H1 (cell line): ENCODE measurements around the gene HSD11B1L. TPM values are rescaled to one million over a fixed set of nuclear protein-coding genes. Genes with fewer than 3 reads are reported as not detected.

Source experiments
- CTCF ChIA-PET: fragments of 300-600 bp; sonication (Branson Sonifier 250); formaldehyde crosslinking; loops from one replicate; lab custom pipeline; 2021; ENCODE audit not compliant: partially characterized antibody; lab: Charles Lee
- POLR2A ChIA-PET: fragments of 300-600 bp; sonication (Branson Sonifier 250); formaldehyde crosslinking; loops from one replicate; lab custom pipeline; 2021; ENCODE audit warnings: inconsistent platforms; ENCODE audit not compliant: partially characterized antibody; lab: Charles Lee
- DNase-seq, 2 experiments: peaks; one replicate each; pipeline versions ENCODE4 v3.0.0 to v3.0.0-alpha.2; 2010 to 2022; ENCODE audit warnings: low spot score in 2 of 2, low read depth in 1 of 2, mixed read lengths in 1 of 2
- FAIRE-seq: peaks from 2 replicates; lab custom pipeline; 2011; peaks lifted over from hg19 to GRCh38; lab: Jason Lieb, UNC
- H2AFZ ChIP-seq: 2 replicates; pipeline ENCODE4 v1.8.1; 2012; ENCODE audit warnings: low read length, inconsistent platforms
- H2AK5ac ChIP-seq: 2 replicates; pipeline ENCODE4 v1.6.1; 2013; ENCODE audit warnings: low read depth, low read length
- H2BK120ac ChIP-seq: replicated peaks from 2 replicates; pipeline ENCODE3; 2013; ENCODE audit warnings: low read depth, low read length, inconsistent platforms
- H2BK12ac ChIP-seq: 2 replicates; pipeline ENCODE4 v1.6.1; 2013; ENCODE audit warnings: low read depth, low read length
- H2BK15ac ChIP-seq: 2 replicates; pipeline ENCODE4 v1.6.1; 2013; ENCODE audit warnings: low read length
- H2BK20ac ChIP-seq: 2 replicates; pipeline ENCODE4 v1.6.1; 2013; ENCODE audit warnings: low read length
- H2BK5ac ChIP-seq: 2 replicates; pipeline ENCODE4 v1.6.1; 2013; ENCODE audit warnings: low read depth, low read length
- H3K14ac ChIP-seq: 2 replicates; pipeline ENCODE4 v1.6.1; 2013; ENCODE audit warnings: inconsistent platforms; ENCODE audit not compliant: insufficient read length
- H3K18ac ChIP-seq: 2 replicates; pipeline ENCODE4 v1.6.1; 2013; ENCODE audit warnings: low read length; ENCODE audit errors: extremely low read depth
- H3K23ac ChIP-seq: 2 replicates; pipeline ENCODE4 v1.6.1; 2013; ENCODE audit warnings: inconsistent platforms; ENCODE audit not compliant: insufficient read length
- H3K23me2 ChIP-seq: 2 replicates; pipeline ENCODE4 v1.6.1; 2013; ENCODE audit warnings: low read depth, low read length
- H3K27ac ChIP-seq: 2 replicates; pipeline ENCODE4 v1.6.1; 2011; ENCODE audit warnings: low read depth, low read length, inconsistent platforms
- H3K27me3 ChIP-seq, 4 experiments: replicated peaks in 1 of 4; 1 replicate in 1 of 4; 2 replicates in 3 of 4; pipeline versions ENCODE4 v1.6.1 to v1.8.1; 2011 to 2013; ENCODE audit warnings: low read length in 3 of 4, mild to moderate bottlenecking in 3 of 4, inconsistent platforms in 2 of 4, mixed read lengths in 2 of 4, moderate library complexity in 1 of 4; ENCODE audit not compliant: control insufficient read depth in 3 of 4, insufficient read depth in 3 of 4; ENCODE audit errors: extremely low read depth in 1 of 4
- H3K36me3 ChIP-seq, 4 experiments: 2 replicates each; pipeline versions ENCODE4 v1.6.1 to v1.8.1; 2011 to 2013; ENCODE audit warnings: mild to moderate bottlenecking in 4 of 4, low read length in 3 of 4, moderate library complexity in 2 of 4, control low read depth in 1 of 4, inconsistent platforms in 1 of 4; ENCODE audit not compliant: insufficient read depth in 4 of 4, control insufficient read depth in 2 of 4
- H3K4ac ChIP-seq: replicated peaks from 2 replicates; pipeline ENCODE3; 2013; ENCODE audit warnings: low read length, low read depth, mixed read lengths, inconsistent platforms; ENCODE audit not compliant: insufficient read length
- H3K4me1 ChIP-seq, 4 experiments: replicated peaks in 1 of 4; 1 replicate in 1 of 4; 2 replicates in 3 of 4; pipeline versions ENCODE4 v1.6.1 to v1.8.1; 2011 to 2013; ENCODE audit warnings: low read length in 3 of 4, inconsistent platforms in 2 of 4, mixed read lengths in 1 of 4; ENCODE audit not compliant: insufficient read depth in 4 of 4, control insufficient read depth in 3 of 4
- H3K4me2 ChIP-seq, 2 experiments: 2 replicates each; pipeline versions ENCODE4 v1.6.1 to v1.8.1; 2011 to 2013; ENCODE audit warnings: low read depth in 2 of 2, low read length in 2 of 2, control low read depth in 1 of 2, inconsistent platforms in 1 of 2, mild to moderate bottlenecking in 1 of 2; ENCODE audit not compliant: insufficient read depth in 1 of 2
- H3K4me3 ChIP-seq, 4 experiments: fragments of 200-600, 300-600 bp in 1 of 4; sonication (generic), shearing (Covaris generic), sonication (Bioruptor Twin) in 1 of 4; 2 replicates each; pipeline versions ENCODE4 v1.5.1 to v1.8.1; 2011 to 2016; ENCODE audit warnings: low read length in 4 of 4, low read depth in 3 of 4, control low read depth in 2 of 4, inconsistent platforms in 2 of 4, mild to moderate bottlenecking in 2 of 4, mixed read lengths in 1 of 4, moderate library complexity in 1 of 4; ENCODE audit not compliant: insufficient read depth in 2 of 4; ENCODE audit errors: extremely low read depth in 1 of 4
- H3K56ac ChIP-seq: replicated peaks from 2 replicates; pipeline ENCODE3; 2013; ENCODE audit warnings: low read depth, mild to moderate bottlenecking, mixed read lengths, low read length, inconsistent platforms; ENCODE audit not compliant: insufficient read length
- H3K79me1 ChIP-seq: 2 replicates; pipeline ENCODE4 v1.6.1; 2013; ENCODE audit warnings: low read depth, low read length, control low read depth
- H3K79me2 ChIP-seq, 2 experiments: 2 replicates each; pipeline versions ENCODE4 v1.6.1 to v1.8.1; 2012 to 2013; ENCODE audit warnings: low read length in 2 of 2, mild to moderate bottlenecking in 2 of 2, inconsistent platforms in 1 of 2; ENCODE audit not compliant: insufficient read depth in 2 of 2, control insufficient read depth in 1 of 2
- H3K9ac ChIP-seq, 4 experiments: replicated peaks in 1 of 4; 1 replicate in 1 of 4; 2 replicates in 3 of 4; pipeline versions ENCODE4 v1.6.1 to v1.8.1; 2011 to 2013; ENCODE audit warnings: low read depth in 3 of 4, low read length in 3 of 4, control low read depth in 2 of 4, mild to moderate bottlenecking in 2 of 4, moderate library complexity in 2 of 4, inconsistent platforms in 1 of 4; ENCODE audit errors: extremely low read depth in 1 of 4
- H3K9me3 ChIP-seq, 2 experiments: 2 replicates each; pipeline versions ENCODE4 v1.6.1 to v1.8.1; 2012 to 2013; ENCODE audit warnings: mild to moderate bottlenecking in 2 of 2, moderate library complexity in 2 of 2, control low read depth in 1 of 2, inconsistent platforms in 1 of 2, low read depth in 1 of 2, low read length in 1 of 2, mixed read lengths in 1 of 2; ENCODE audit not compliant: insufficient read depth in 2 of 2
- H4K20me1 ChIP-seq, 2 experiments: replicated peaks in 1 of 2; 2 replicates each; pipeline versions ENCODE3 to v1.8.1; 2011 to 2013; ENCODE audit warnings: inconsistent platforms in 2 of 2, low read length in 2 of 2, mild to moderate bottlenecking in 1 of 2; ENCODE audit not compliant: insufficient read depth in 2 of 2, control insufficient read depth in 1 of 2
- H4K5ac ChIP-seq: 2 replicates; pipeline ENCODE4 v1.6.1; 2013; ENCODE audit warnings: low read length, low read depth, mixed read lengths, inconsistent platforms; ENCODE audit not compliant: insufficient read length
- H4K8ac ChIP-seq: 2 replicates; pipeline ENCODE4 v1.8.0; 2013; ENCODE audit warnings: mild to moderate bottlenecking, moderate library complexity, low read length, inconsistent platforms; ENCODE audit not compliant: insufficient read depth; ENCODE audit errors: extremely low read depth
- H4K91ac ChIP-seq: replicated peaks from 2 replicates; pipeline ENCODE3; 2013; ENCODE audit warnings: low read length, mixed read lengths, inconsistent platforms; ENCODE audit not compliant: insufficient read length
- EGR1 ChIP-seq: IDR thresholded peaks from 2 replicates; pipeline ENCODE4 v1.6.1; 2011; ENCODE audit warnings: low read depth, low read length, borderline replicate concordance
- POLR2AphosphoS5 ChIP-seq: IDR thresholded peaks from 2 replicates; pipeline ENCODE4 v1.6.1; 2011; ENCODE audit warnings: low read depth, low read length
- WGBS, 2 experiments: shearing (Covaris generic) in 1 of 2; methylation state at CpG; one replicate each; pipeline versions ENCODE4 v1.1.6 to v1.1.7; 2013 to 2015; ENCODE audit warnings: low lambda C conversion rate in 2 of 2, mixed read lengths in 2 of 2, inconsistent platforms in 1 of 2, low coverage in 1 of 2, missing lambda C conversion rate in 1 of 2; ENCODE audit not compliant: insufficient replicate concordance in 2 of 2, insufficient coverage in 1 of 2, insufficient read length in 1 of 2; ENCODE audit errors: extremely low coverage in 1 of 2, missing lambda C conversion rate in 1 of 2; 5-methylcytosine and 5-hydroxymethylcytosine counted together
- polyA plus RNA-seq, 7 experiments: library from polyadenylated mRNA; depleted of rRNA in 3 of 7; stranded (reverse) in 5 of 7; unstranded in 2 of 7; fragments of >200 nt in 5 of 7; fragments of 200-250 nt in 2 of 7; gene quantifications; 1 replicate in 5 of 7; 2 replicates in 1 of 7; 4 replicates in 1 of 7; pipeline versions ENCODE4 v1.2.1 to v1.2.3, GENCODE V29; 2011 to 2013; ENCODE audit warnings: missing spikeins in 2 of 7, mixed read lengths in 2 of 7
- total RNA-seq: library from RNA; stranded (reverse); fragmentation: NEBNext Ultra II Directional; extraction: Animal tissue kit (Norgen Biotek cat#: 25700); gene quantifications from 2 replicates; pipeline ENCODE4 v1.2.1, GENCODE V29; 2021

The HSD11B1L gene
- total and polyA plus RNA-seq, 2 of the 8 experiments (the other 6 are each of a cell fraction or from before 2014, with no cell fraction given), result 8.2 to 20.6 TPM

GRCh38 chr19:5696196-5697021 lies 15.6 kb downstream of the HSD11B1L start:
- Histone ChIP-seq H2AFZ (no peak overlapping the region), H3K4me2 (no peak overlapping the region), H2BK5ac (no peak overlapping the region; the same call in 1 of the 2 replicates), H3K56ac (no peak overlapping the region), H3K27me3 (no peaks in the 10 kb centered on the region), H3K4me3 (no peak overlapping the region), H2AK5ac (no peak overlapping the region), H3K36me3 (peaks cover 47 to 86% (median 79%) of the 10 kb centered on the region in 4 experiments), H3K79me1 (peaks cover 6% of the 10 kb centered on the region), H3K9me3 (peaks cover 0 to 3% of the 10 kb centered on the region in 2 experiments; a peak in 1 of 4 replicates), H3K9ac (no peak overlapping the region), H2BK12ac (no peak overlapping the region), H3K14ac (no peak overlapping the region), H4K91ac (no peak overlapping the region), H2BK15ac (no peak overlapping the region), H3K23me2 (no peaks in the 10 kb centered on the region; the same call in 1 of the 2 replicates), H3K4ac (no peak overlapping the region), H3K79me2 (peaks cover 0 to 26% of the 10 kb centered on the region in 2 experiments; a peak in 1 of 4 replicates), H3K18ac (no peak overlapping the region), H4K8ac (no peak overlapping the region; the same call in none of the 2 replicates), H4K20me1 (peaks cover 39 to 44% of the 10 kb centered on the region in 2 experiments), H3K23ac (no peak overlapping the region), H3K27ac (no peak overlapping the region; the same call in 1 of the 2 replicates), H4K5ac (no peak overlapping the region), H3K4me1 (no peaks in the 10 kb centered on the region; a peak in 1 of 7 replicates), H2BK120ac (no peak overlapping the region), H2BK20ac (no peak overlapping the region)
- 91% methylated on average over 39 of the region's 42 CpGs; no CpG with 5 or more reads in 1 of the 2 experiments for WGBS, 2 experiments
- DNase-seq (no peak), FAIRE-seq (no peak)
- ChIA-PET POLR2A (interaction anchor here (1.0 to 15.6 kb wide), 5 partner anchors 10 to 93 kb away, joined by 3 to 620 read pairs (median 3); partner anchors contain the start of genes CATSPERD and LONP1), CTCF (interaction anchor here (0.8 to 1.8 kb wide), 3 partner anchors 10 to 97 kb away, joined by 3 to 5 read pairs (median 4); partner anchors contain the start of genes CATSPERD and LONP1)
- no peak for TF ChIP-seq EGR1
- TF ChIP-seq POLR2AphosphoS5, result peak; percentile 12; the same call in 1 of the 2 replicates
